NCI-H2107 (cell line): Measurements from ENCODE around the gene XYLT2.
"Not testable (repeated sequence)": the region's sequence is repeated elsewhere in the genome, so short reads cannot be mapped to it uniquely, and the experiment has no call there.

ENCODE experiments used
- DNase-seq: peaks from one replicate; lab custom pipeline; 2025; lab: John Stamatoyannopoulos, UW

XYLT2 gene

DNA sequence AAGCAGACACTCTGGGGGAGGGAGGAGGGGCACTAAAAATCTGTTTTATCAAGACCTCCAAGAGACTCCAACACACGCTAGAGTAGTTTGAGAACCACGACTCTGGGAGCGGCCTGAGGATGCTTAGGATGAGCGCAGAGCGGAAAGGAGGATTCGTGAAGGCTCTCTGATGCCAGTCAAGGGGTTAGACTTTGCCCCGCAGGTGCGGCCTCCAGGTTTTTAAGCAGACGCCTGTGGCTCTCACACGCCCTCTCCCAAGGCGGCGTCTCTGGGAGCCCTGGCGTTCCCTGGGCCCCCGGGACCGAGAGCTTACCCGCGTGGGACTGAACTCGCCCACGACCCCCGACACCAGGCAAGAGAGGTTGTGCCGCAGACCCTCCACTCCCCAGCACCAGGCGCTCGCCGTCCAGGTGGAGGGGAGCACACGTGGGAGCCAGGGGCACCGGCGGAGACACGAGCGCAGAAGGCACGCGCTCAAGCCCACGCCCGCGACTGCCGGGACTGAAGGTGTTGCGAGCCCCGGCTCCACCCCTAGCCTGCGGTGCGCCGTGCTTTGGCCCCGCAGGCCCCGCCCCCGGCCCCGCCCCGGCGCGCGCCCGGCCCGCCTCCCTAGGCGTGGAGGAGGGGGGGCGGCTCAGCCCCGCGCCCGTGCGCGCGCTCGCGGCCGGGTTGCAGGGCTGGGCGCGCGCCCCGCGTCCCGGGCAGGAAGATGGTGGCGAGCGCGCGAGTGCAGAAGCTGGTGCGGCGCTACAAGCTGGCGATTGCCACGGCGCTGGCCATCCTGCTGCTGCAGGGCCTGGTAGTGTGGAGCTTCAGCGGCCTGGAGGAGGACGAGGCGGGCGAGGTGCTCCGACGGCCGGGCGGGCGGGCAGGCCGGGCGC is at the start of gene XYLT2:
TSS of gene XYLT2 (plus strand) at position 695 of the 881 bp plus-strand sequence. CDS start at position 710, 15 bp downstream.
- DNase-seq: peak; percentile 82

DNA sequence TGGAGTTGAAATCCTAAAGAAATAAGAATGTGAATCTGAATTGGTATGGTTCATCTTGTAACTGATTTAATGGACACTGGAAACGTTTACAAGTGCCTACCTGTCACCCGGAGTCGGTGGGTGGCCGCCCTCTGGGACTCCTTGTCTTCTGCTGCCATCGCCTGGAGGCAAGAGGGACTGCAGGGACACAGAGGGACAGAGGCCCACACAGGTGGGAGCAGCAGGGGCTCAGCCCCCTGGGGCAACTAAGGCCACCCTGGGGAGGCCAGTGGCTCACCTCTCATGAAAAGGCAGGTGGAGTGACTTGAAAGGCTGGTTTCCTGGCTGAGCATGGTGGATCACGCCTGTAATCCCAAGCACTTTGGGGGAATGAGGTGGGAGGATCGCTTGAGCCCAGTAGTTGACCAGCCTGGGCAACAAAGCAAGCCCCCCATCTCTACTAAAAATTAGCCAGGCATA is 48.5 kb upstream of the XYLT2 start:
- peak; percentile 64 for DNase-seq

DNA sequence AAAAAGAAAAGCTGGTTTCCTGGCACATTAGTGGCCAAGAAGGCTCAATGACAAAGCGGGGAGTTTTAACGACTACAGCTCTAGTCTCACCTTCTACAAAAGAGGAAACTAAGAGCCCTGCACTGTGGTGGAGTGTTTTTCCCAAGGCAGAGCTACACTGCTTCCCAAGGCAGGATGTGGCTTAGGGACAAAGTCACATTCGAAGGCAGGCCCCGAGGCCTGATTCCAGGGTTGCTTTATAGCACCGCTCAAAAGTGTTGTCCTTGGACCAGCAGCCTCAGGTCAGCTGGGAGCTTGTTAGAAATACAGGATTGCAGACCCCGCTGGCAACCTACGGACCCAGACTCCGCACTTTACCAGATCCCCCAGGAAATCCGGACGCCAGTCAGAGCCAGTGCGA is 47.9 kb upstream of the XYLT2 start:
- DNase-seq: no peak

DNA sequence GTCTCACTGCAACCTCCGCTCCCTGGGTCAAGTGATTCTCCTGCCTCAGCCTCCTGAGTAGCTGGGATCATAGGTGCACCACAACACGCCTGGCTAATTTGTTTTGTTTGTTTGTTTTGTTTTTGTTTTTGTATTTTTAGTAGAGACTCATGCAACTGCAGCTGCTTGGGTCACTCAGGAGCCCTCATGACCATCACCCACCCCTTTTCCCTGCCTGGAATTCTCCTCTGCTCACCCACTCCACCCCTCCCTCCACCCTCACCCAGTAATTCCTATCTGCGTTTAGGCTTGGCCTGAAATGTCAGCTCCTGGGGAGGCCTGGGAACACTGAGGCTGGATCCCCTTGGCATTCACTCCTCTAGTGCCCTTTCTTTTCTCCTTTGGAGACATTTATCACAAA is 46.1 kb upstream of the XYLT2 start:
- no peak for DNase-seq

DNA sequence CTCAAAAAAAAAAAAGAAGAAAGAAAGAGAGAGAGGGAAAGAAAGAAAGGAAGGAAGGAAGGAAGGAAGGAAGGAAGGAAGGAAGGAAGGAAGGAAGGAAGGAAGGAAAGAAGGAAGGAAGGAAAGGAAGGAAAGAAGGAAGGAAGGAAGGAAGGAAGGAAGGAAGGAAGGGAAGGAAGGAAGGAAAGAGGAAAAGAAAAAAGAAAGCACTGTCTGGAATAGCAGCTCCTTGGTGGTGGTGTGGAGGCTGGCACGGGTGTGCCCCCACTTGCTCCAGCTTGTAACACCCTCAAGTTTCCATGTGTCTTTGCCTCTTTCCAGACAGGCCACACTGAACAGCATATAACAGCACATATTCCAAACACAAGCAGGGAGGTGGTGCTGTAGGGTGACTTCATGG is 45.1 kb upstream of the XYLT2 start:
- DNase-seq: not testable (repeated sequence)

DNA sequence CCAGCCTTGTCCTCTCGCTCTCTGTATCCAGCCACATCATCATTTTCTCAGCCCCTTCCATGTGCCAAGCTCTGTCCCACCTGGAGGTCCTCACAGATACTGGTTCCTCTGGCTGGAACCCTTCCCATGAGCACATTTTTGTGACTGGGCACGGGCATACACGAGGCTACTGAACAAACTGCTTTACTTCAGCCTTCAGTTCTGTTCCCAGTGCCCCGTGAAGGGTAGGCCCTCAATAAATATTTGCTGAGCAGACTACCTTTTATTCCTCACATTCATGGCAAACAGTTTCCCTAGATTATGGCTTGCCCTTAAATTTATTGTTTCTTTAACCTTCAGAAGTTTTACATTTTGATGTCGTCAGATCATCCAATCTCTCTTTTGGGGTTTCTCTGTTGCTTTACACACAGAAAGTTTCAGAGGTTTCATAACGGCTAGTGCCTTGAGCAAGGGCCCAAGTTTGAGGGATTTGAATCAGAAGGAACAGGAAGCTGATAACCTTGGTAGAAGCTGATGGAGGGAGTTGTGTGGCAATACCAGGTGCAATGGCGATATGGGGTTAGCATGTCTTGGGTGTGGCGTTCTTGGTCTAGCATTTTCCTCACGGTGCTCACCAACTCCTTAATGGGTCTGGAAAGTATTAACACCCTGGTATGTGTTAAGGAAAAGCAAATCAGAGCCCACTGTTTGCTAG is 43.9 kb upstream of the XYLT2 start:
- no peak for DNase-seq

DNA sequence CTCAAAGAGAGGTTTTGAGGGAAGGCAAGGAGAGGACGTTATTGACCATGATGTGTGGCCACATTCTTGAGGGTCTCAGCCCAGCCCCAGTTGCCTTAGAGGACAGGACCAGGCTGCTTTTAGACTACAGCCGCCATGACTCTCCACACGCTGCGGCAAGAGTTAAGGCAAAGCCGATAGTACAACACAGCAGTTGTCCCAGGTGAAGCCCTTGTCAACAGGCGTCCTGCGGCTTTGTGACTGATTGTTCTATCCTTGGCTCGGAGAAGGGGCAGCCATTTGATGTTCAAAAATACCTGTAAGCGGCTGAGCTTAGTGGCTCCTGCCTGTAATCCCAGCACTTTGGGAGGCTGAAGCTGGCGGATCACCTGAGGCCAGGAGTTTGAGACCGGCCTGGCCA is 42.9 kb upstream of the XYLT2 start:
- no peak for DNase-seq

DNA sequence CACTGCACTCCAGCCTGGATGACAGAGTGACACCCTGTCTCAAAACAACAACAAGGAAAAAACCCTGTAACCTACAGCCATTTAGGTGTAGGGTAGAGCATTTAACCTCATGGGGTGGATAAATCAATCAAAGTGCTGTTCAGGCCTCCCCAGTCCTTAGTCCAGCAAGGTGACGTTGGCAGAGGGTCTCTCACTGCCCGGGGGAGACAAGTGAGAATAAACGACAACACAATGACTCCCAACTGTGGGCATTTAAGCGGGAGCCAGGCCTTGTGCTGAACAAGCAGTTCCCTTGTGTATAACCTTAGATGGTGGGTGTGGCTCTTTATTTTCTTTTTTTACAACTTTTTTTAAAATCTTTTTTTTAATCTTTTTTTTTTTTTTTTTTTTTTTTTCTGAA is 42.3 kb upstream of the XYLT2 start:
- DNase-seq: no peak

DNA sequence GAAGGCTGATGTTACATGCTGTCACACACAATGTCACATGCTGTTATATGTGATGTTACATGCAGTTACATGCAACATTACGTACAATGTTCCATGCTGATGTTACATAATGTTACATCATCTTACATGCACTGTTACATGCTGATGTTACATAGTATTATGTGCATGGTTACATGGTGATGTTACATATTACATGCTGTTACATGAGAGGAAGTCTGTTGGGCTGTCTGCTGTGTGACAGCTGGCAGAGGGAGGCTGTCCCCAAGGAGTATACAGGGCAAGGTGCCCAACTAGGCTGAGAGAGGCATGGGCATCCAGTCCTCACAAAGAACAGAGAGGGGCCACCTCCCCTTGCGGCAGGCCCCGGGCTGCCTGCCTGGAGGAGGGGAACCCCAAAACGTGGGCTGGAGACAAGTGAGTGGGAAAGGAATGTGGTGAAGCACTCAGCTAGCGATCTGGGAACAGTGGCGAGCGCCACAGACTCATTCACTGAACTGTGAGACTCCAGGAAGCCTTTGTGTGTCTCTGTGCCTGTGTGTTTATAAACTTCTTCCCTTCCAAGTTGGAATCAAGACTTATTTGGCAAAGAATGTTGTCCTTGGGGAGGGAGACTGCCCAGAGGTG is 41.0 kb upstream of the XYLT2 start:
- no peak for DNase-seq

DNA sequence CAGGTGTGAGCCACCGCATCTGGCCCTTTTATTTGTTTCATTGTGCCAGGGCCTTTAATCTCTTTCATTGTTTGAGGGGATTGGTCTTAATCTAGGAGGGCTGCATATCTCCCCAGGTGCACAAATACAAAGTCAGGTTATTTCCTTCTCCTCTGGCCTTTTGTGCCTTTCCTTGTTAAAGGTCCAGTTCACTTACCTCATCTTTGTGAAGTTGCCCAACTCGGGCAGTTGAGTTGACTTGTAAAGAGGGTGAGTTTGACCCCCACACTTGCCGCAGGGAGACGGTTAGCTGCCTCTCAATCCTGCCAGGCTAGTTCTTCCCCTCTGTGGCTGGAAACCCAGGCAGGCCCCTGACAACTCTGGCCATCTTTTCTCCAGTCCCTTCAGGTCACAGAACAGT is 38.3 kb upstream of the XYLT2 start:
- DNase-seq: no peak

DNA sequence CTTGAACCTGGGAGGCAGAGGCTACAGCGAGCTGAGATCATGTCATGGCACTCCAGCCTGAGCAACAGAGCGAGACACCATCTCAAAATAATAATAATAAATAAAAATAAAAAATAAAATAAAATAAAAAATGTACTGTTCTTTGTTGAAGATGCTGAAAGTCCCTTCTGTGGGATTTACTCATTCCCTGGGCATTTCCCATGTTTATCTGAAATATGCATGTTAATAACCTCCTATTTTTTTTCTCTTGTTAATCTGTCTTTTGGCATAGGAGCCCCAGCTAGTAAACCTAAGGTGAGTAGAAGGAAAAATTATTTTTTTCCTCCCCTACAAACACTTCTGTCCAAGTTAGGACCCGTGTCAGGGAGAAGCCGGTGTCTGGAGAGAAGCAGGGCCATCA is 37.3 kb upstream of the XYLT2 start:
- no peak for DNase-seq

DNA sequence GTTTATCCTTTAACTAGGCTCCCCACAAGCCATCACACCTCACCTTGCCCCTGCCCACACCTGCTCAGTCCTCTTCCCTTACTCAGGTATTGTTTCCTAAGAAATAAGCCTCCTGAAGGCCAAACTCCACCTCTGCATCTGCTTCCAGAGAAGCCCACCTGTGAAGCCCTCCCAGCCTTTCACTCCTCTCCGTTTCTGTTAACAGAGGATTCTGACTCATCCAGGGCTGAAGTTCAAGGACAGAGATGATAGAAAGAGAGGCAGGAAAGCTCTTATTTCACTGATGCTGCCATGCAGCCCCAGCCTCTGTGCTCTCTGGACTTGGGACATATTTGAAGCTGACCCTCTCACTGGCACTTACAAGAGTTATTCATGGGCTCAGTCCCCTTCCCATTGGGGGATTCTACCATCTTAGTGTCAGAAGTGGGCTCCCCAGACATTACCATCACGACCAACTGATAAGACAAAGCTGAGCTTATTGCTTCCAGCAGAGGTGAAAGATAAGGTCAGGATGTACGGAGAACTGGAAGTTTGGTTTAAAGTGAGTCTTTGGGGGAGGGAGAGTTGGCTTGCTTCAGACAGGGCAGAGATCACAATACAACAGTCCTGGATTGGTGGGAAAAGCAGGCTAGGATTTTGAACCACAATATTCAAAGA is 35.3 kb upstream of the XYLT2 start:
- no peak for DNase-seq

DNA sequence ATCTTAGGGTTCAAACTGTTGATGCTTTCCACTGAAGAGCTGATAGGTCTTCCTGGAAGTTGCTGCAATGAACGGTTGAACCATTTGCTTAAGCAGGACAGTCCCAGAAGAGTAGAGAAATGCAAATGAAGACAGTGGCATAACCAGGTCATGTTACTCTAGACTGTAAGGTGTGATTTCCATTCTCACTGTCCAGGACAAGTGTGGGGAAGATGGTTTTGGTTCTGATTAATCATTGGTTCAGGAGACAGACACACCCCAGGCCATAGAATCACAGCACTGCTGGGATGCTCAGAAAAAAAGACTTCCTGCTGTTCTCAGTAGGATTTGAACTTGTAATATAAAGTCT is 34.8 kb upstream of the XYLT2 start:
- no peak for DNase-seq

DNA sequence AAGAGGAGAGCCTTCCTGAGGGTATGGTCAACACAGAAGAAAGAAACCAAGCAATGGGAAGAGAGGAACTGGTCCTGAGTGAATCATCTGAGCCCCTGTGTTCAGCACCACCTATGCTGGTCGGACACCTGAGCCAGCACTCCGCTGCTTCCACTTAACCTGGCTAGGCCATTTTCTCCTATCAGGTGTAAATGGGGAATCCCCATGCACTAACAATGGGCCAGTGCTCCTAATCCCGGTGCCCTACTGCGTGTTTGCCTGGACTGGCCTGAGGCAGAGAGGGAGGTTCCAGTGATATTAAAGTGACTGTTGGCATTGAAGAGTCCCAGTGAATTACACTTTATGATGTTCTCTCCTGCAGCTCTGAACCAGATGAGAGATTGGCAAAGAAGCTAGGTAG is 34.4 kb upstream of the XYLT2 start:
- no peak for DNase-seq

DNA sequence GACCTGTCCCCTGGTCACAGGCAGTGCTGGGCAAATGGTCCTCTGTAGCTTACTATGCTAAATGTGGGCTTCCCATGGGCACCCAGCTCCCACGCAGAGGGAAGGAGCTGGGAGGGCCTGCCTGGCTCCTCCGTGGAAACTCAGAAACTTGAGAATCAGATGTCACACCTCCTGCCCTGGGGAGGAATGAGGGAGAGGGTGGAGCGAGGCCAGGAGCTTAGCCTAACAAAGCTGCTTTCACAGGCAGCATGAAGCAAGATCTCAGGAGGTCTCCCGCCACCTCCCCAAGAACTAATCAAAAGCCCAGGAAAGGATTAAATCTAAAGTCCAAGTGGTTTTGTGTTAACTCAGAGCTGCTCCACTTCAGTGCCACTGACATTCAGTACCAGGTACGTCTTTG is 33.6 kb upstream of the XYLT2 start:
- DNase-seq: no peak

DNA sequence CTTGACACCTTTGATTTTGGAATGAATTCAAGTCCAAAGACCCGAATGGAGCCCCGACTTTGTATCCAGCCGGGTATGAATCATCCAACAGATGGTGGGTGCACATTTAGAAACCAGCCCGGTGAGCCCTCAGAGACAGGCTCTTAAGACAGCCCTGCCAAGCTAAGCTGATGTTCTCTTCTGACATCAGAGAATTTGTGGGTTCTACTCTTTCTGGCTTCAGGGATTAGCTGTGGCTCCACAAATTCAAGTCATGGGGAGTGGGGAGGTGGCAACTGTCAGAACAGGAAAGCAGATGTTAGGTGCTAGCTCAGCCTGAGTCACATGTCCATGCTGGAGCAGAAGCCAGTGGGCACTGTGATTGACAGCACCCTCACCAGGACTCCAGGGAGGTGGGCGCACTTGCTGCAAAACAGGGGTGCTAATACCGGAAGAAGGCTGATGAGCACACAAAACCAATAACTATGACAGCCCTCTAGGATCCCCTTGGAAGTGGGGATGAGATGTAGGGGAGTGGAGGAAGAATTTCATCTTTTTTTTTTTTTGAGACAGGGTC is 31.4 kb upstream of the XYLT2 start:
- DNase-seq: no peak

DNA sequence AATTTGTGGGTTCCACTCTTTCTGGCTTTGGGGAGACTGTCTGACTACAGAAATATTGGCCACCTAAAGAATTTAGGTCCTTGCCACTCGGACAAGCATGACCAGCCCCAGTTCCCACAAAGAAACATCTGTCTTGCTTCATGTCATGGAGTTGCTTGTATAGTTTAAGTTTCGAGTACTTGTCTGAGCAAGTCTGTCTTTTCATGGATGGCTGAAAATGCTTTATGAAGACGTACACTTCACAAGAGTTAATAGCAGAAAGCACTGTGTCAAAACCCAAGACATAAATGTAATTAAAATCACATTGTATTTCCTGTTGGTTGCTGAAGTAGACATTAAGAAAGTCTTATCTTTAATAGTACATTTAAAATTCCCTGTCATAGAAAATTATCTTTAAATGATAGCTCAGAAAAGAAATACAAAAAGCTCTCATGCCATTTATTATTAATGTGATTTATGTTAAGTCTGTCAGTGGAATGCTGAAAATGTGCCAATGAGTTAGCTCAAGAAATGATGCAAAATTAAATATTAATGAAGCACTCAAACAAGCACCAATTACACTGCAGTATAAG is 29.8 kb upstream of the XYLT2 start:
- DNase-seq: no peak

DNA sequence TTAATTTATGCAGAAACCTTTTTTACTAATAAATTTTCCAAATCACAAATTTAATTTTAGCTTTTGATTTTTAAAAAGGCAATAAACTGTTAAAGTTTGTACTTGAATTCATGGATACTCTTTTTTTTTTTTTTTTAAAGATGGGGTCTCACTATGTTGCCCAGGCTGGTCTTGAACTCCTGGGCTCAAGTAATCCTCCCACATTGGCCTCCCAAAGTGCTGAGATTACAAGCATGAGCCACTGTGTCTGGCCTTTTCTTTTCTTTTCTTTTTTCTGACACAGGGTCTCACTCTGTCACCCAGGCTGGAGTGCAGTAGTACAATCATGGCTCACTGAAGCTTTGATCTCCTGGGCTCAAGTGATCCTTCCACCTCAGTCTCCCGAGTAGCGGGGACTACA is 29.3 kb upstream of the XYLT2 start:
- not testable (repeated sequence) for DNase-seq

DNA sequence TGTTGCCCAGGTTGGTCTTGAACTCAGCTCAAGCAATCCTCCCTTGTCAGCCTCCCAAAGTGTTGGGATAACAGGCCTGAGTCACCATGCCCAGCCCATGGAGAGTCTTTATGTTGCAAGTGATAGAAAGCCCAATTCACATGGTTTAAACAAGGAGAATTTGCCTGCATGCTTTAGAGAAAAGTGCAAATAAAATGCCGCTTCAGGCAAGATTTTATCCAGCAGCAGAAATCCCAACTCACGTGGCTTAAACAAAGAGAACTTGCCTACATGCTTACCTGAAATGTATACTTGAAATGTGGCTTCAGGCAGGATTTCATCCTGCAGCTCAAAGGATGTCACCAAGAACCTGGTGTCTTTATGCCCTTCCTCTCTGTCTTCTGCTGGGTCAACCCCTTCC is 28.8 kb upstream of the XYLT2 start:
- DNase-seq: no peak

DNA sequence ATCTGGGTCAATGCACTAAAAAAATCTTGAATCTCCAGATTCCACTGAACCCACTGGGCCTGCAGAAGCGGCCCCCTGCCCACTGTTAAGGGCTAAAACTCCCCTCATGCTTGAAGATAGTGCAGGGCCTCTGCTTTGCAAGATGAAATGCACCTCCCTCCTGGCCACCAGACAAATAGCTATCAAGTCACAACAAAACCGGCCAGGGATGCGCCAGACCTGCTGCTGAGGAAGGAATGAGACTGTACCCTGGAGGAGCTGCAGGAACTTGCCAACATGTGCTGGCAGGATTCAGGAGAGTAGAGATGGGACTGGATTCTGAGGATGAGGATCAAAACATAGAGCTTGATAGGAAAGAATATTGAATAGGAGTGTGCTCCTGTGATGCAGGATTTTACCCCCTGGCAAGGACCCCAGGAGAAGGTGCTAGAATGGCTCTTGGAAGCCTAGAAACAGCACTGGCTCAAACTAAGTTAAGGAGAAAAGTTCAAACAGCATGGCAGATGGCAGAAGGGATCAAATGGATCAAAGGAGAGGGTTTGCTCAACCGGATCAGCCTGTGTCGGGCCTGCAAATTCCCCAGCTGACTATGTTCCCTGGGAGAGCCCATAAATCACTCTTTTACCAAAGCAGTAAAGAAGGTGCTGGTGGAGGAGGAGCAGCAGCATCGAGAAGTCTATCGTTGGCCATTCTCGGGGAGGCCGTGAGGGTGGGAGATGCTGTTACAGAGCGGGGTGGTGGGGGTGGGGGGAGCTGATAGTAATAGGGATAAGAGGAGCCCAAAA is 27.2 kb upstream of the XYLT2 start:
- DNase-seq: no peak
